Testis (tissue), 2 donors: ENCODE measurements around the gene FYB1.

ENCODE experiments used
- CTCF ChIP-seq, 3 experiments: fragments of 450-650 bp in 2 of 3; fragments of 200-600 bp in 1 of 3; sonication (generic) in 1 of 3; IDR thresholded peaks; one replicate each; pipeline ENCODE4 v1.5.1; 2016 to 2019; ENCODE audit warnings: antibody characterized with exemption in 3 of 3, mild to moderate bottlenecking in 2 of 3, moderate library complexity in 1 of 3
- POLR2A ChIP-seq: fragments of 450-650 bp; IDR thresholded peaks from one replicate; pipeline ENCODE4 v1.6.1; 2017; ENCODE audit warnings: antibody characterized with exemption, mild to moderate bottlenecking, moderate library complexity

GRCh38 chr5:39178861-39179260, 40.5 kb downstream of the FYB1 start:
- no peak for TF ChIP-seq CTCF (IDR thresholded peaks at IDR 0.05)
- no peak for TF ChIP-seq POLR2A
